UCSD-AML1 (cell line): ENCODE measurements around the gene ZDHHC13.

Experiments used
- DNase-seq: peaks from one replicate; lab custom pipeline; 2025; ENCODE audit not compliant: unreplicated experiment; lab: John Stamatoyannopoulos, UW

Gene ZDHHC13

DNA sequence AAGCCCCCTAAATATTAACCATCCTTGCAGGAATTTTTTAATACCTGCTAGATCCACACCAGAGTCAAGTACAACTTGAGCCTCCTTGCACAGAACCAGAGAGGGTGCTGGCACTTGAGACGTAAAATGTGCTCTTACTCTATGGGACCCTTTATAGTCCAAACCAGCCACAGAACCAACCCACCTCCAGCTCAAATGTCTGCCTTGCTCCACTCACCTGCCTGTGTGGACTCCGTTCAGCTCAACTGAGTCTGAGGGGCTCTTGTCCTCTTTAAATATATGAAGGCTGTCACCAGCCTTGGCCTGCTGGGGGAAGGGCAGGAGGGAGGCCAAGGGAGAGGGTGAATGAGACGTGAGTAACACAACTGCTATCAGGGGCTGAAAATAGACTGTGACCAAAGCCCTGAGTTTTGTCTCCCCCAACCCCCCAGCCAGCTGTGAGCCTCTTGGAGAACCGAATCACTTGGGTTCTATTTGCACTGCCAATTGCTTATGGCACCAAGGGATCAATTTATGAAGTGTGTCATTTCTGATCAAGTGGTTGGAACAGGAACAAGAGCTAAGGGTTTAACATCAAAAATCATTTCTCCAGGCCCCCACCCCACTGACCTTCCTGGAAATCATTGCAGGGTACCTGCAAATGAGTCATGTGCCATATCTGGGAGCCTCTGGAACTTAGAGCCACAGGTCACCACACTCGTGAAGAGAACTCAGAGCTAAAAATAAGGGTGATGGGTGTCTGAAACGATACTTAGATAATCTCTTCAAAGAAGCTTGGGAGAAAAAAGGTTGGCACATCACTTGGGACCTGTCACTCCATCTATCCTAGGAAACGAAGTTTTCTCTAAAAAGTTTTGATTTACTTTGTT, 85.0 kb downstream of the ZDHHC13 start, which contains the start of gene CSRP3:
CSRP3 (minus strand) TSS at position 247 of the 869 bp plus-strand sequence. CDS start 9,535 bp downstream, outside the sequence.
- no peak for DNase-seq

DNA sequence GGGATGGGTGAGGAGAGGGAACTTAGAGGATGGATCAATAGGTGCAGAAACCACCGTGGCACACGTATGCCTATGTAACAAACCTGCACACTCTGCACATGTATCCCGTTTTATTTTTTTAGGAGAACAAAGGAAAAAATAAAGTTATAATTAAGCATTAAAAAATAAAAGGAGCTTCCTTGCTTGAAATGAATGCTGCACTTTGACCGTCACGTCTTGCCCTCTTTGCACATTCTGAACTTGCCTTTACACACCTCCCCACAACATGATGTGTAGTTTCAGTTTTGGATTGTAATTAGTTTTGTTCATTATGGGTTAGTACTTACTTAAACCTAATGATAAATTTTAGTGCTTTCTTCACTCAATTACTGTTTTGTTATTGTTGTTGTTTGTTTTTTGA, 87.9 kb downstream of the ZDHHC13 start:
- no peak for DNase-seq

DNA sequence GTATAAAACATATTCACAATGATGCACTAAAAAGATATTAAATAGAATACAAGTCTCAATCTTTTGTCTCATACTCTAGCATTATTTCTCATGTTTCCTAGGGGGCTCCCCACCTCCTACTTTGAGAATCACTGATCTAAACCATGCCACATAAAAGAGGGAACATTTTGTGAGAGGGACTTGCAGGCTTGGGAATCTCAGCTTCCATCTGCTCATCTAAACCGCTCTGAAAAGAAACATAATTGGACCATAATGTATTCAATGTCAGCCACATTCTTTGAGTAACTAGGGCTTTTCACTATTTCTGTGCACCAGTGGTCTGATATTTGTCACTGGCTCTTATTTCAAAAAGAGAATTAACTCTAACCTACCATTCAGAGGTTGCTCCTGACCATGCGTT, 91.2 kb downstream of the ZDHHC13 start:
- no peak for DNase-seq

DNA sequence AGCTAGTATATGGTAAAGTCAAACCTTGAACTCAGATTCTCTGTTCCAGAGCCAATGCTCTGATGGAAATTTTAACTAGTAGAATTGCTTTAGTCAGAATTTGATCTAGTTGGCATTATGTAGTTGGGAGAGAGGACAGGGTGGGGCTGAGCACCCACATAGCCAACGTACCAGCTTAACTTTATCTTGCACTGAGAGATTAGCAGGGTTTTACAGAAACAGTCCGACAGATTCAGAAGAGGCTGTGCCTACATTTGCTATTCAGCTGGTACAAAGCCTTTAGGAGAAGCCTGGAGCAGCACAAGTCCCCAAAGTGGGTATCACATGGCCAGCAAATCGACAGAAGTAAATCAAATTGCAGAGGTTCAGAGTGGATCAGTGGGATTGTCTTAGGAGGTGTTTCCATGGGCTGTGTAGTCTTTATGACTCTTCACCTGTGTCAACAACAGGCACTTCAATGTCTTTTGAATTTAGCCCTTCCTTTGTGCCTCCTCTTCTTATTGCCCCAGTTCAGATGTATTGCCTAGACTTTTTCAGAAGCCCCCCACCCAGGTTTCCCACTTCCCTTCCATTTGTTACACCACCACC, 92.1 kb downstream of the ZDHHC13 start:
- DNase-seq, result no peak

DNA sequence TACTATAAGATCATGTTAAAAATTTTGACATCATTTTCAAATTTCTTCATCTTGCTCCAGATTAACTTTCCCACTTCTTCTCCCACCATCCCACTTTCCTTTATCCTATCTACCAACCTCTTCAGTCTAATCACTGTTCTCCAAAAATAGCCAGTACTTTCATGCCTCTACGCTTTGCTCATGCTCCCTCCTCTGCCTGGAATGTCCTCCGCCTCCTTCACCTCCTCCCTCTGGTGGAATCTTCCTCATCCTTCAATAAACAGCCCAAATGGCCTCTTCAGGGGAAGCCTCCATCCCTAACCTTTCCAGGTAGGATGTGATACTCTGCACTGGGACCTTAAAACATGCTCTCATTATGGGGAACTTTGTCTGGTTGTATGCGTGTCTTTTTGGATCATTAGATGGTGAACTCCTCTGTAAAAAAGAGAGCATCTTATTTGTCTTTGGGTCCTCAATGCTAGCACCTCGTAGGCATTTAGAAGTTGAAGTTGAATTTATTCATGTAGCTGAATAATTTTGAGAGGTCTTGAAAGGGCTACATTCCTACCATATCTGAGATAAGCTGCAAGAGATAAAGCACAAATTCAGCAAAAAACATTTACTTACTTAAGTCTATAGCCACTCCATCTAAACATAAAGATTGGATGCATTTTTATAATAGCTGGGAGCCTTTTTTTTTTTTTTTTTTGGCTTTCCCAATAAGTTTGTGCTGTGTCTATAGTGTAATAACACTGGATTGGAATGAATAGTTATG, 92.8 kb downstream of the ZDHHC13 start:
- DNase-seq, result no peak

DNA sequence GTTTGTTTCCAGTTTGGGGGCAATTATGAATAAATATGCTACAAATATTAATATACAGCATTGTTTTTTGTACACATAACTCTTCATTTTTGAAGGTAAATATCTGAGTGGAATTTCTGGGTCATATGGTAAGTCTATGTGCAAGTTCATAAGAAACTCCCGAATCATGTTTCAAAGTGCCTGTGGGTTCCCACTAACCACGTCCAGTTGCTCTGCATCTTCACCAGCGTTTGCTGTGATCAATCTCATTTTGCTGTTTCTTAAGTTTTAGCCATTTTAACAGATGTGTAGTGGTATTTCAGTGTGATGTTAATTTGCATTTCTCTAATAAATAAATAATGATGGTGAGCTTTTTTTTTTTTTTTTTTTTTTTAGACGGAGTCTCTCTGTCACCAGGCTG, 99.1 kb downstream of the ZDHHC13 start:
- DNase-seq, result no peak

DNA sequence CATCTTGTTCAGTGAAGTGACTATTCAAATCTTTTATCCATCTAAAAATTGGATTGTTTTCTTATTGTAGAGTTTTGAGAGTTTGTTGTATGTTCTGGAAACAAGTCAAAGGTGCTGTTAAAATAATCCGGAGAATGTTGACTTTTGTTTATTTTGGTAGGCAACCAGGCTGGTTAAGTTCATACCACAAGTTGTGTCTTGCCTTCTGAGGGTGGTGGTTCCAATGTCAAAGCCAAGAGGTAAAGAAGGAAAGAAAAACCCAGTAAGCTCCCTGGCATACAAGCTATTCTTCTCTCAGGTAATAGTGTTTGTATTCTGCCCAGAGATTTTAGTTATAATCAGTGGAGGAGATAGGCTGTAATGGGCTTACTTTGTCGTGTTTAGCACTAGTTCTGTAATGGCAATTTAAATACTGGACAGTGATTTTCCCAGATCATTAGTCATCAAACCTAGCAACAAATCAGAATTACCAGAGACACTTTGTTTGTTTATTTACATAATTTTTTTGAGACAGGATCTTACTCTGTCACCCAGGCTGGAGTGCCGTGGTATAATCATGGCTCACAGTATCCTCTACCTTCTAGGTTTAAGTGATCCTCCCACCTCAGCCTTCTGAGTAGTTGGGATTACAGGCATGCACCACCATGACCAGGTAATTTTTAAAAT, 99.9 kb downstream of the ZDHHC13 start:
- DNase-seq, result no peak

DNA sequence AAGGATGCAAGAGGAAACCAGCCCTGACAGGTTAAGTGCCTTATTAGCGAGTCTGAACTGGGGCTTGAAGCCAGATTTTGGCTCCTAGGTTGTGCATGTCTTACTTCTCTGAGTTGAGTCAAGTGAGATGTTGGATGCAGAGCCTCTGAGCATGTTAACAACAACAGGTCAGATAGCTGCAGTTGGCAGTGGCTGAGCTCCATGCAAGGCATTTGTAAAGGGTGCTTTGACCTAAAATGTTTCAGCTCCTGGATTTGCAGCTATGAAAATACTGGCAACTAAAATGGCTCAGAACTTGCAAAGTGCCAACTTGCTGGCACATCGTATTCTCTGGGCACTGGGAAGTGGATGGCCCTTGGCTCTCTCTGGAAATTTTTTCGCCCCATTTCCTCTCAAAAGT, 101.2 kb downstream of the ZDHHC13 start:
- DNase-seq, result no peak

DNA sequence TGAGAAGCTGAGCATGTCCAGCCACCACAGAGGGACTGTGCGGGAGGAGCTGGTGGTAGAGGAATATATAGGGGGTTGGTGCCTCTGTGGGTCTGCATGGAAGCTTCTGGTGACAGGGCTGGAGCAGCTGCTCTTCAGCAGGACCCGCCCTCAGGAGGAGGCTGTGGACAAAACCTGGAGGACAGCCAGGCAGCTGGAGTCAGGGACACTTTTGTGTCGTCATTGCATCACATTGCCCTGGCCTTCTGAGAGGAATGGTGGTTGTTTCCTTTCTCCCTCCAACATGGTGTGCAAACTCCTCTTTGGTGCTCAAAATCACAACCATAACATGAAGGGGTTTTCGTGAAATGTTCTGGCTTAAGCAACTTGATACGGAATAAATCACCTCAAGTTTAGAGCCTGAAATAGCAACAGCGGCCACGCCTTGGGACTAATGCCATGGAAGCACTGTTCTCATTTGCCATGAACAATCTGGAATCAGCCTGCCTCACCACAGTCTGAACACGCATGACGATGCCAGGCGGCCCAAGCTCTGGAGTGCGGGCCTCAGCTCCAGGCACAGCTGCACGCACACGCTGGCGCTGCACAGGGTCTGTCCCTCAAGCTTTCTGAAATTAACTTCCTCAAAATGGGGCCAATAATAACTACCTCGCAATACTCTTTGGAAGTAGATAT, 102.0 kb downstream of the ZDHHC13 start:
- DNase-seq, result no peak

DNA sequence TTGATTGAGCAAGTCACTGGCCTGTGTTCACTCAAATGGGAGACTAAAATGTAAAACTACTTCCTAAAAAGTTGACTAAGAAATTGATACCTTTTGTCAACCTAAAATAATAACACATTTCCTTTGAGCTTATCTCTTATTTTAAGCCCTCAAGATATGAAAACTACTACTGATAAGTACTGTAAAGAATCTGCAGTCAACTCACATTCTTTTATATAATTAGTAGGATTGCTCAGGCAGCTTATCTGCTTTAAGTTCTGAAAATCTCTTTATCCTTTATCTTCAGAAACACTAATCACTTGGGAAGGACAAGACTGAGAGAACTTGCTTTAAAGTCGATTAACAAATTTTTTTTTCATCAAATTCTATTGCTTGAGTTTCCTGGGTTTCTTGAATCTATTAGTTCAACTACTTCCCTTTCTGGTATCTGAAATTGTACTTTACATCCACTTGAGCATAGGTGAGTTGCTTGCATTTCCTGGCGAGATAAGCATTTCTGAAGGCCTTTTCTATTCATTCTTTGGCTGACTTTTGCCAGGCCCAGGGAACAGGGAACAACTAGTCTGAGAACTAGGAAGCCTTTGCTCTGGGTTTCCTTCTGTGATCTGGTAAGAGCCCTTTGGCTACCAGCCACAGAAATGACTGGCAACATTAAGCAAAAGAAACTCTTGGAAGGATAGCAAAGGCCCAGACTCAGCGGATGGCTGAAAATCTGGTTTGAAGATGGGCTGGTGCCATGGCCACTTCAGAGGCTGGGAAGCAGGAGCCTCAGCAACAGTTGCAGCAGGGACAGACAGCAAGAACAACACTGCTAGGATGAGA, 104.1 kb downstream of the ZDHHC13 start:
- DNase-seq, result no peak

DNA sequence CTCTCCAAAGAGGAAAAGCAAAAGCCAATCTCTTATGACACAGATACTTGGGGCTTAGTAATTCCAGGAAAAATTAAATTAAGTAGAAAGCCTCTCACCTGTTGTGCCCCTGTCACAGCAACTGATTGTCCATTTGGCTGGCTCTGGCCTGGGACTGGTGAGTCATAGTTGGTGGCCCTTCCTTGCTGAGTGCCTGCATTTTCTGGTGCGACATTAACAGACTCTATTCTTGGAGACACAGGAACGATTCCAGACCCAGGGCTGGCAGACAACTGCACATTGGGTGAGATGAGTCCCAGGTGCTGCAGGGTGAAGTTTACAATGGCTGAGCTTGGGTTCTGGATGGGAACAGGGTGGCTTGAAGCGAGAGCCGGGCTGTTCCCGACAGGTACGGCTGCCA, 108.2 kb downstream of the ZDHHC13 start:
- DNase-seq, result no peak

DNA sequence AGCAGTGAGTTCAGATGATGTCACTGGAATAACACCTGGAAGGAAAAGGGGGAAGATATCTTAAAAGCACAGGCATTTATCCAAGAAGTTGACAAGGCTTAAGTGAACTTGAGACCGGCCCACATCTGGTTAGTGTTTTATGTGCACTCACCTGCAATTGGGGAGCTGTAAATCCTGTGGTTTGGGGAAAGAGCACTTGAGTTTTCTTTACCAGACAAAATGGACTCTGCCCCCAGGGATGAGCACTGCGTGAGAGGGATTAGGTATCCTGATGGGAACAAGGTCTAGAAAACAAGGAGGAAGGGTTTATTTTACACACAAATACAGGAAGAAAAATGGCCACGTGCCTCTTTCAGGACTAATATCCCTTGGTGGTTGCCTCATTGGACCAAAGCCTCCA, 108.6 kb downstream of the ZDHHC13 start:
- DNase-seq, result no peak
